Esophagus squamous epithelium (tissue), 5 donors: ENCODE measurements around the gene MEIS2. TPM values are rescaled to one million over a fixed set of nuclear protein-coding genes. Genes with fewer than 3 reads are reported as not detected.
A peak's percentile ranks its signal among the peaks of the same experiment; 100 is the strongest.

Source experiments
- DNase-seq: peaks from one replicate; lab custom pipeline; 2025; lab: John Stamatoyannopoulos, UW
- H3K27ac ChIP-seq, 4 donors: fragments of 200-600 bp; sonication (generic); one replicate each; pipeline ENCODE4 v1.5.1; 2016 to 2019; ENCODE audit warnings: mild to moderate bottlenecking in 1 of 4
- H3K27me3 ChIP-seq, 4 donors: fragments of 200-600 bp; sonication (generic); 1 replicate in 3 of 4; 2 replicates in 1 of 4; pipeline versions ENCODE4 v1.5.1 to v1.6.0; 2017 to 2021; ENCODE audit warnings: antibody characterized with exemption in 1 of 4
- H3K36me3 ChIP-seq, 3 donors: fragments of 200-600 bp; sonication (generic); one replicate each; pipeline ENCODE4 v1.5.1; 2016 to 2019
- H3K4me1 ChIP-seq, 3 donors: fragments of 200-600 bp; sonication (generic); one replicate each; pipeline ENCODE4 v1.5.1; 2017 to 2019
- H3K4me3 ChIP-seq, 4 donors: fragments of 200-600 bp; sonication (generic); 1 replicate in 3 of 4; 2 replicates in 1 of 4; pipeline ENCODE4 v1.5.1; 2016 to 2019; ENCODE audit warnings: mild to moderate bottlenecking in 2 of 4, moderate library complexity in 1 of 4
- H3K9me3 ChIP-seq, 3 donors: fragments of 200-600 bp; sonication (generic); one replicate each; pipeline ENCODE4 v1.5.1; 2016 to 2019
- CTCF ChIP-seq, 6 experiments: fragments of 450-650 bp in 4 of 6; fragments of 200-600 bp in 2 of 6; sonication (generic) in 2 of 6; IDR thresholded peaks; one replicate each; pipeline ENCODE4 v1.5.1; 2016 to 2019; ENCODE audit warnings: antibody characterized with exemption in 6 of 6, mild to moderate bottlenecking in 4 of 6, moderate library complexity in 4 of 6
- POLR2A ChIP-seq, 4 donors: fragments of 450-650 bp; IDR thresholded peaks; one replicate each; pipeline ENCODE4 v1.6.1; 2017; ENCODE audit warnings: antibody characterized with exemption in 4 of 4, mild to moderate bottlenecking in 4 of 4, moderate library complexity in 3 of 4
- WGBS, 2 donors: methylation state at CpG; one replicate each; pipeline ENCODE4 v1.1.5; 2018; 5-methylcytosine and 5-hydroxymethylcytosine counted together
- intact Hi-C: fragments of 100-400 bp; cut with DNase I; formaldehyde crosslinking; loops from one replicate; pipeline ENCODE4 v1.15.0; 2022
- total RNA-seq, 4 donors: library from RNA; depleted of rRNA; stranded (reverse); fragments of >200 nt; gene quantifications; one replicate each; pipeline ENCODE4 v1.1.0, GENCODE V29; 2016
- donor health status: DM: yes; HTN: yes; CAD: no.

MEIS2 gene
- total RNA-seq, 4 donors from 2014 or later, result 6.6 to 26.3 (median 9.9) TPM

GRCh38 chr15:37130356-37130755 lies 30.0 kb upstream of the MEIS2 start:
- no peak for TF ChIP-seq CTCF (IDR thresholded peaks at IDR 0.05)
- no peak for TF ChIP-seq POLR2A (IDR thresholded peaks at IDR 0.05)
- WGBS, 2 donors, result 43 to 53% methylated on average over 2 to 4 of the region's 4 CpGs
- intact Hi-C loops, result loop anchor here (5.0 kb wide), 1 partner anchor 243 kb away; no protein-coding TSS in a partner anchor
- Histone ChIP-seq H3K9me3 (no peaks in the 10 kb centered on the region), H3K4me3 (no peak overlapping the region), H3K4me1 (no peaks in the 10 kb centered on the region), H3K36me3 (no peaks in the 10 kb centered on the region), H3K27me3 (peaks cover 0 to 5% (median 0%) of the 10 kb centered on the region in 4 donors), H3K27ac (no peak overlapping the region)
- DNase-seq, result no peak

- TF ChIP-seq POLR2A (IDR thresholded peaks at IDR 0.05), result no peak
- TF ChIP-seq CTCF (IDR thresholded peaks at IDR 0.05), result no peak
- DNase-seq, result no peak
- intact Hi-C loops, result no loop called here
- Histone ChIP-seq H3K9me3 (no peaks in the 10 kb centered on the region), H3K4me1 (peaks cover 0 to 10% (median 0%) of the 10 kb centered on the region in 3 donors), H3K36me3 (no peaks in the 10 kb centered on the region), H3K27me3 (peaks cover 0 to 5% (median 0%) of the 10 kb centered on the region in 4 donors), H3K27ac (no peak overlapping the region), H3K4me3 (no peak overlapping the region)
- 54 to 72% methylated on average over 4 of the region's 4 CpGs for WGBS, 2 donors
Measured at GRCh38 chr15:37125143-37125542, 24.8 kb upstream of the MEIS2 start.

- intact Hi-C loops, result no loop called here
- Histone ChIP-seq H3K27me3 (peaks cover 0 to 5% (median 0%) of the 10 kb centered on the region in 4 donors), H3K36me3 (no peaks in the 10 kb centered on the region), H3K4me1 (peaks cover 0 to 10% (median 0%) of the 10 kb centered on the region in 3 donors), H3K9me3 (no peaks in the 10 kb centered on the region), H3K27ac (peak overlapping the region in 1 of 4 donors; percentile 8), H3K4me3 (no peak overlapping the region)
- DNase-seq, result no peak
- TF ChIP-seq CTCF (IDR thresholded peaks at IDR 0.05) (no peak), POLR2A (IDR thresholded peaks at IDR 0.05) (no peak)
Measured at GRCh38 chr15:37124331-37124730, 24.0 kb upstream of the MEIS2 start.

- no peak for DNase-seq
Measured at GRCh38 chr15:37122703-37123102, 22.4 kb upstream of the MEIS2 start.

GRCh38 chr15:37121492-37121891 lies 21.1 kb upstream of the MEIS2 start:
- no peak overlapping the region for H3K27ac ChIP-seq
- peaks cover 0 to 10% (median 0%) of the 10 kb centered on the region in 3 donors for H3K4me1 ChIP-seq
- TF ChIP-seq POLR2A (IDR thresholded peaks at IDR 0.05) (no peak), CTCF (IDR thresholded peaks at IDR 0.05) (no peak)
- H3K9me3 ChIP-seq, result no peaks in the 10 kb centered on the region
- no peaks in the 10 kb centered on the region for H3K27me3 ChIP-seq
- H3K36me3 ChIP-seq, result no peaks in the 10 kb centered on the region
- 70 to 91% methylated on average over 1 of the region's 1 CpG for WGBS, 2 donors
- DNase-seq, result no peak
- H3K4me3 ChIP-seq, result no peak overlapping the region
- intact Hi-C loops, result no loop called here

More at GRCh38 chr15:37122703-37123102, 22.4 kb upstream of the MEIS2 start:
- no peak for TF ChIP-seq CTCF (IDR thresholded peaks at IDR 0.05)
- no peak for TF ChIP-seq POLR2A (IDR thresholded peaks at IDR 0.05)
- H3K27ac ChIP-seq, result peak overlapping the region in 1 of 4 donors; percentile 42
- WGBS, 2 donors, result 33 to 54% methylated on average over 1 of the region's 1 CpG
- H3K27me3 ChIP-seq, result no peaks in the 10 kb centered on the region
- H3K4me1 ChIP-seq, result peaks cover 0 to 10% (median 0%) of the 10 kb centered on the region in 3 donors
- H3K9me3 ChIP-seq, result no peaks in the 10 kb centered on the region
- H3K4me3 ChIP-seq, result no peak overlapping the region
- intact Hi-C loops, result no loop called here
- H3K36me3 ChIP-seq, result no peaks in the 10 kb centered on the region
